Heart right ventricle (tissue), 16 donors: ENCODE measurements around the gene NEDD4L. TPM values are rescaled to one million over a fixed set of nuclear protein-coding genes. Genes with fewer than 3 reads are reported as not detected.
A peak's percentile ranks its signal among the peaks of the same experiment; 100 is the strongest.
"Not testable (repeated sequence)": the region's sequence is repeated elsewhere in the genome, so short reads cannot be mapped to it uniquely, and the experiment has no call there.

Experiments
- ATAC-seq, 8 donors: fragments of 200-7000 bp; cut with Tn5 transposase; one replicate each; pipeline ENCODE4 v1.9.1; 2020; ENCODE audit warnings: mild to moderate bottlenecking in 8 of 8, moderate library complexity in 8 of 8, moderate number of reproducible peaks in 1 of 8
- DNase-seq, 2 donors: peaks; one replicate each; pipeline ENCODE4 v3.0.0-alpha.2; 2020
- H3K27ac ChIP-seq, 10 donors: fragments of 200-600 bp; sonication (generic) in 2 of 10; one replicate each; pipeline versions ENCODE4 v1.5.0 to v1.8.0; 2020 to 2022; ENCODE audit warnings: mild to moderate bottlenecking in 3 of 10
- H3K27me3 ChIP-seq, 7 donors: fragments of 200-600 bp; one replicate each; pipeline ENCODE4 v1.8.0; 2021 to 2022; ENCODE audit warnings: mild to moderate bottlenecking in 2 of 7
- H3K36me3 ChIP-seq, 9 donors: fragments of 200-600 bp; sonication (generic) in 1 of 9; one replicate each; pipeline versions ENCODE4 v1.5.0 to v1.8.0; 2020 to 2022; ENCODE audit warnings: mild to moderate bottlenecking in 2 of 9
- H3K4me1 ChIP-seq, 9 donors: fragments of 200-600 bp; sonication (generic) in 1 of 9; one replicate each; pipeline versions ENCODE4 v1.5.0 to v1.8.0; 2020 to 2022; ENCODE audit warnings: mild to moderate bottlenecking in 4 of 9
- H3K4me3 ChIP-seq, 10 donors: fragments of 200-600 bp; sonication (generic) in 2 of 10; one replicate each; pipeline versions ENCODE4 v1.5.0 to v1.8.0; 2020 to 2022; ENCODE audit warnings: mild to moderate bottlenecking in 7 of 10, moderate library complexity in 2 of 10
- H3K9me3 ChIP-seq, 11 donors: fragments of 200-600 bp in 10 of 11; sonication (generic) in 2 of 11; one replicate each; pipeline versions ENCODE4 v1.5.0 to v1.8.0; 2013 to 2022; ENCODE audit warnings: mild to moderate bottlenecking in 2 of 11, control low read depth in 1 of 11, moderate library complexity in 1 of 11
- WGBS, 2 donors: extraction: QIAGEN DNeasy Blood & Tissue Kit; methylation state at CpG; one replicate each; pipeline ENCODE4 v1.1.7; 2013; ENCODE audit warnings: inconsistent platforms in 1 of 2; 5-methylcytosine and 5-hydroxymethylcytosine counted together
- intact Hi-C, 10 donors: fragments of 100-400 bp; cut with DNase I; formaldehyde crosslinking; loops; one replicate each; pipeline versions ENCODE4 v1.11.1 to v1.14.2; 2022
- polyA plus RNA-seq, 2 donors: library from polyadenylated mRNA; stranded (reverse); fragments of 200-250 nt; gene quantifications; one replicate each; pipeline ENCODE4 v1.2.3, GENCODE V29; 2013
- total RNA-seq, 10 donors: library from RNA; stranded (reverse); fragmentation: NEBNext Ultra II Directional in 3 of 10; extraction: Animal tissue kit (Norgen Biotek cat#: 25700) in 3 of 10; gene quantifications; one replicate each; pipeline versions ENCODE4 v1.2.1 to v1.2.4, GENCODE V29; 2021 to 2023
- TF ChIP-seq, protein P1 (sequence below), 9 donors: fragments of 200-600 bp; sonication (generic) in 2 of 9; IDR thresholded peaks; one replicate each; pipeline versions ENCODE4 v1.5.0 to v1.8.0; 2021 to 2022; ENCODE audit warnings: antibody characterized with exemption in 9 of 9, mild to moderate bottlenecking in 5 of 9, moderate library complexity in 1 of 9
- donor health status: Arrhythmogenic right ventricular cardiomyopathy.
- donor health status: ischemic (EF 13 %, LVEDD 7.1; RV severe dilation, severe dysfunction).
- donor health status: healthy with polysubstance abuse.
- donor health status: DM: no; HTN: yes; CAD: no.
- donor health status: DM: no; HTN: no; CAD: no.
- donor health status: ischemic (EF 25% LVEDD 6.9; RV normal size, moderate dysfunction).
- donor health status: ischemic (EF 25% LVEDD 5.7; RV mildly dilated, moderate dysfunction).
- donor health status: healthy.
- donor health status: DM: yes; HTN: yes; CAD: no.
- donor health status: Ischemic cardiomyopathy.
- donor health status: ischemic (EF 35%, LVEDD 5.7; RV mildly dilated, moderate dysfunction).
- donor health status: nonischemic (EF 11% LVEDD 7.7; RV severe dilation, severe dysfunction).
- donor health status: DM: yes; HTN: yes; CAD: no.
- donor health status: PGD.
- donor health status: ischemic (EF 29% LVEDD 5.4; RV normal size, mild dysfunction).
- donor health status: nonischemic (EF 23%, LVEDD 6.1; RV moderate dilation, normal function).

NEDD4L gene
- total and polyA plus RNA-seq, 12 donors: 9.6 to 67.1 (median 49.4) TPM

DNA sequence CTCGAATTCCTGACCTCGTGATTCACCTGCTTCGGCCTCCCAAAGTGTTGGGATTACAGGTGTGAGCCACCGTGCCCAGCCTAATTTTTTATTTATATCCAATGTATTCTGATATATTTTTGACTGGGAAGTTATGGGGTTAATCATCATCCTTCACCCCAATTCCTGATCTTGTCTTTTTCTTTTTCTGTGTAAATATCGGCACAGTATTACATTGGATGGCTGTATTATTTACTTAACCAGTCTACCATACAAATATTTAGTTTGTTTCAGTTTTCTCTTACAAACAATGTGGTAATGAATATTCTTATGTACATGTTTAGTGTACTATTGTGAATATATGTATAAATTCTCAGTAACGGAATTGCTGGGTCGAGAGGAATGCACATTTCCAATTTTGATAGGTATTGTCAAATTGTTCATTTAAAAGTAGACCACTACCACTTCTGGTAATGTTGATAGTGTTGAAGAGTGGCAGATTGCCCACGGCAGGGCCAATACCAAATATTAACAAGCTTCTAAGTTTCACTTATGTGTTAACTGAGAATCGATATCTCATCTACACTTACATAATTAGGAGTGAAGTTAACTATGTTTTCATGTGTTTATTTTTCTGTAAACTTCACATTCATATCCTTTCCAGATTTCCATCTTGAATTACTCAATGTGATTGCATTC lies 388.2 kb downstream of the NEDD4L start:
- Histone ChIP-seq H3K9me3 (peaks cover 0 to 4% (median 0%) of the 10 kb centered on the region in 11 donors), H3K27ac (no peak overlapping the region), H3K4me3 (no peak overlapping the region), H3K27me3 (no peaks in the 10 kb centered on the region), H3K36me3 (no peaks in the 10 kb centered on the region), H3K4me1 (no peaks in the 10 kb centered on the region)
- ATAC-seq (no peak), DNase-seq (no peak)
- intact Hi-C loops: no loop called here
- 90 to 95% methylated on average over 9 of the region's 9 CpGs for WGBS, 2 donors
- TF ChIP-seq, protein P1, sequence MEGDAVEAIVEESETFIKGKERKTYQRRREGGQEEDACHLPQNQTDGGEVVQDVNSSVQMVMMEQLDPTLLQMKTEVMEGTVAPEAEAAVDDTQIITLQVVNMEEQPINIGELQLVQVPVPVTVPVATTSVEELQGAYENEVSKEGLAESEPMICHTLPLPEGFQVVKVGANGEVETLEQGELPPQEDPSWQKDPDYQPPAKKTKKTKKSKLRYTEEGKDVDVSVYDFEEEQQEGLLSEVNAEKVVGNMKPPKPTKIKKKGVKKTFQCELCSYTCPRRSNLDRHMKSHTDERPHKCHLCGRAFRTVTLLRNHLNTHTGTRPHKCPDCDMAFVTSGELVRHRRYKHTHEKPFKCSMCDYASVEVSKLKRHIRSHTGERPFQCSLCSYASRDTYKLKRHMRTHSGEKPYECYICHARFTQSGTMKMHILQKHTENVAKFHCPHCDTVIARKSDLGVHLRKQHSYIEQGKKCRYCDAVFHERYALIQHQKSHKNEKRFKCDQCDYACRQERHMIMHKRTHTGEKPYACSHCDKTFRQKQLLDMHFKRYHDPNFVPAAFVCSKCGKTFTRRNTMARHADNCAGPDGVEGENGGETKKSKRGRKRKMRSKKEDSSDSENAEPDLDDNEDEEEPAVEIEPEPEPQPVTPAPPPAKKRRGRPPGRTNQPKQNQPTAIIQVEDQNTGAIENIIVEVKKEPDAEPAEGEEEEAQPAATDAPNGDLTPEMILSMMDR (IDR thresholded peaks at IDR 0.05): no peak

DNA sequence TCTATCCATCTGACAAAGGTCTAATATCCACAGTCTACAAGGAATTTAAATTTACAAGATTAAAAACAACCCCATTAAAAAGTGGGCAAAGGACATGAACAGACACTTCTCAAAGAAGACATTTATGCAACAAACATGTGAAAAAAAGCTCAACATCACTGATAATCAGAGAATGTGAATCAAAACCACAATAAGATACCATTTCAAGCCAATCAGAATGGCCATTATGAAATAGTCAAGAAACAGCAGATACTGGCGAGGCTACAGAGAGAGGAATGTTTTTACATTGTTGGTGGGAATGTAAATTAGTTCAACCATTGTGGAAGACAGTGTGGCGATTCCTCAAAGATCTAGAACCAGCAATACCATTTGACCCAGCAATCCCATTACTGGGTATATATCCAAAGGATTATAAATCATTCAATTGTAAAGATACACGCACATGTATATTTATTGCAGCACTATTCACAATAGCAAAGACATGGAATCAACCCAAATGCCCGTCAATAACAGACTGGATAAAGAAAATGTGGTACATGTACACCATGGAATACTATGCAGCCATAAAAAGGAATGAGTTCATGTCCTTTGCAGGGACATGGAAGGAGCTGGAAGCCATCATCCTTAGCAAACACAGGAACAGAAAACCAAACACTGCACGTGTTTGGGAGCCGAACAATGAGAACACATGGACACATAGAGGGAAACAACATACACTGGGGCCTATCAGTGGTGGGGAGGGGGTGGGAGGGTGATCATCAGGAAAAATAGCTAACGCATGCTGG lies 391.4 kb downstream of the NEDD4L start:
- ATAC-seq, H3K36me3 ChIP-seq, intact Hi-C loops, H3K27ac ChIP-seq, H3K27me3 ChIP-seq, H3K4me3 ChIP-seq, H3K9me3 ChIP-seq, DNase-seq: not testable (repeated sequence)
- peaks cover 0 to 15% (median 0%) of the 10 kb centered on the region in 9 donors for H3K4me1 ChIP-seq
- 87 to 92% methylated on average over 7 of the region's 7 CpGs for WGBS, 2 donors

DNA sequence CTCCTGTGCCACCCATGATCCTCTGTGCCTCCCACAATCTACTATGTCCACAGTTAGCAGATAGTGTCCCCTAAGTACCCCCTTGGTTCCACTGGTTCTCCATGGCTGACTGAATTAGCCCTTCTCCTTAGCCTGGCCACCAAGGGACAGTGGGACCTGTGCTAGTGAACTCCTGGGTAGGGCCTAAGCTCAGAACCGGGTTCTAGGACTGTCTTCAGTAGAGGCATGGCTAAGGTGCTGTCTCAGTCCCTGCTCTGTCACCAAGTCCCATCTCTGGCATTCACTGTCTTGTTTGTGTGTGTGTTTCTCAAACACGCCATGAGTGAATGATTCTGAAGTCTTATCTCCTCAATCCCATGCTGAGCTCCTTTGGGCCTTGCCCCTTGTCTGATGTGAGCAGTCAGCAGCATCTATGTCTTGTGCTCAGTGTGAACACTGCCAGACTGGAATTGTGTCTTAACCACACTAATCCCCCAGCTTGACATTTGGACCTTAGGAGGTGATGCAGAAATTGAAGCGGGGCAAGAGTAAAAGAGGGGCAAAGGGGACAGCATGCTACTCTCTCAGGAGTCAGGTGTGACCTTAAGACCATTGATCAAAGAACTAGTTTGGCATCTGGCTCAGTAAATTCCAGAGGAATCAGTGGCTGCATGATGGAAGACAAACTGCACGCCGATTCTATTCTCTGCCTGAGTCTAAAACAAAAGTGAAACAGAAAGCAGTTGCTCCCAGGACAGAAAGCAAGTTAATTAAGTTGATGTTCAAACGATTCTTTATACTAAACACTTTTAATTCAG lies 394.3 kb downstream of the NEDD4L start:
- peak overlapping the region in 4 of 10 donors; percentile 16 to 44 (median 34) for H3K27ac ChIP-seq
- ATAC-seq: peak in 2 of 8 donors; percentile 28 to 62
- intact Hi-C loops: no loop called here

DNA sequence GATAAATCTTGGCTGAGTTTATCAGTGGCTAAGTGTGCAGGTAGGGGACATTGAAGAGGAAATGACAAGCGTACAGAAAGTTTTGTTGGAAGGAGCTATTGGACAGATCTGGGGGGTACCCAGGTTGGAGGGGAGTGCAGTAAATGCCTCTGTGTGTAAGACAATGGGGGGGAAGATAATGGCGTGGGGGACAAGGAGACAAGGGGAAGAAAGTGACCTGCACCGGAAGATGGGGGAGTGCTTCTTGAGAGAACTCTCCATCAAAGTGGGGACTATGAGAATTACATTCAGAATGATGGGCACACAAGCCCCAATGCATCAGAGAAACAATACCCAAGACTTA lies 394.9 kb downstream of the NEDD4L start:
- peak in 3 of 8 donors; percentile 8 to 37 (median 34) for ATAC-seq
- no peaks in the 10 kb centered on the region for H3K27me3 ChIP-seq
- peaks cover 0 to 15% (median 0%) of the 10 kb centered on the region in 9 donors for H3K4me1 ChIP-seq
- 56 to 62% methylated on average over 3 of the region's 3 CpGs for WGBS, 2 donors
- peaks cover 0 to 4% (median 0%) of the 10 kb centered on the region in 11 donors for H3K9me3 ChIP-seq
- intact Hi-C loops: no loop called here
- no peak for DNase-seq
- H3K36me3 ChIP-seq: no peaks in the 10 kb centered on the region
- H3K4me3 ChIP-seq: peak overlapping the region in 7 of 10 donors; percentile 18 to 47 (median 39)
- peak overlapping the region in 4 of 10 donors; percentile 16 to 44 (median 34) for H3K27ac ChIP-seq
- TF ChIP-seq, protein P1 (IDR thresholded peaks at IDR 0.05): no peak

More for the DNA sequence above, 394.3 kb downstream of the NEDD4L start:
- Histone ChIP-seq H3K9me3 (peaks cover 0 to 4% (median 0%) of the 10 kb centered on the region in 11 donors), H3K27me3 (no peaks in the 10 kb centered on the region), H3K4me3 (peak overlapping the region in 7 of 10 donors; percentile 18 to 47 (median 39)), H3K36me3 (no peaks in the 10 kb centered on the region), H3K4me1 (peaks cover 0 to 15% (median 0%) of the 10 kb centered on the region in 9 donors)
- TF ChIP-seq, protein P1 (IDR thresholded peaks at IDR 0.05): no peak
- whole genome bisulfite sequencing, 2 donors: 58% methylated on average over 6 of the region's 6 CpGs
- no peak for DNase-seq
